ENCODE data around the gene KIN. TPM values are rescaled to one million over a fixed set of nuclear protein-coding genes. Genes with fewer than 3 reads are reported as not detected.

KIN gene
- total and polyA plus RNA-seq, 2 experiments from 2014 or later = 7.3 to 7.4 TPM

- no peak for TF ChIP-seq CTCF (IDR thresholded peaks at IDR 0.05; ENCODE audit: low read depth, low read length)
- peak overlapping the region; percentile 11 for H3K27ac ChIP-seq
- H3K36me3 ChIP-seq = peaks cover 28% of the 10 kb centered on the region
- H3K4me3 ChIP-seq = no peak overlapping the region
- no peaks in the 10 kb centered on the region for H3K9me3 ChIP-seq (ENCODE audit: low read depth)
- H3K4me1 ChIP-seq (ENCODE audit: low read depth) = peaks cover 12% of the 10 kb centered on the region
- H3K27me3 ChIP-seq = no peaks in the 10 kb centered on the region
- peak; percentile 61 to 84 for DNase-seq (ENCODE audit: low read depth in 1 of 2, low spot score in 1 of 2)
Measured at GRCh38 chr10:7795605-7796004, 7.8 kb upstream of the KIN start.

- H3K27ac ChIP-seq = peak overlapping the region; percentile 11
- no peak for TF ChIP-seq CTCF (IDR thresholded peaks at IDR 0.05; ENCODE audit: low read depth, low read length)
- no peaks in the 10 kb centered on the region for H3K9me3 ChIP-seq (ENCODE audit: low read depth)
Measured at GRCh38 chr10:7794251-7795026, 6.6 kb upstream of the KIN start.

GRCh38 chr10:7792541-7792940 lies 4.7 kb upstream of the KIN start:
- H3K36me3 ChIP-seq = peaks cover 6% of the 10 kb centered on the region
- no peak overlapping the region for H3K27ac ChIP-seq
- DNase-seq (ENCODE audit: low read depth in 1 of 2, low spot score in 1 of 2) = peak in 1 of 2 donors; percentile 16
- H3K9me3 ChIP-seq (ENCODE audit: low read depth) = no peaks in the 10 kb centered on the region
- no peak overlapping the region for H3K4me3 ChIP-seq
- no peak for TF ChIP-seq CTCF (IDR thresholded peaks at IDR 0.05; ENCODE audit: low read depth, low read length)
- no peaks in the 10 kb centered on the region for H3K27me3 ChIP-seq
- H3K4me1 ChIP-seq (ENCODE audit: low read depth) = peaks cover 22% of the 10 kb centered on the region

More at GRCh38 chr10:7794251-7795026, 6.6 kb upstream of the KIN start:
- H3K27me3 ChIP-seq = no peaks in the 10 kb centered on the region
- H3K4me1 ChIP-seq (ENCODE audit: low read depth) = peaks cover 20% of the 10 kb centered on the region
- DNase-seq (ENCODE audit: low read depth in 1 of 2, low spot score in 1 of 2) = no peak
- H3K36me3 ChIP-seq = peaks cover 20% of the 10 kb centered on the region
- H3K4me3 ChIP-seq = no peak overlapping the region

- peak; percentile 41 to 42 for DNase-seq (ENCODE audit: low read depth in 1 of 2, low spot score in 1 of 2)
- TF ChIP-seq CTCF (IDR thresholded peaks at IDR 0.05; ENCODE audit: low read depth, low read length) = no peak
- H3K27ac ChIP-seq = peak overlapping the region; percentile 88
- no peaks in the 10 kb centered on the region for H3K27me3 ChIP-seq
- peaks cover 18% of the 10 kb centered on the region for H3K4me1 ChIP-seq (ENCODE audit: low read depth)
- no peaks in the 10 kb centered on the region for H3K9me3 ChIP-seq (ENCODE audit: low read depth)
- H3K36me3 ChIP-seq = no peaks in the 10 kb centered on the region
- peak overlapping the region; percentile 58 for H3K4me3 ChIP-seq
Measured at GRCh38 chr10:7789390-7789789, 1.6 kb upstream of the KIN start.

GRCh38 chr10:7788639-7789286 lies 970 bp upstream of the KIN start:
- Histone ChIP-seq H3K9me3 (ENCODE audit: low read depth) (no peaks in the 10 kb centered on the region), H3K27ac (peak overlapping the region; percentile 88)
- no peak for TF ChIP-seq CTCF (IDR thresholded peaks at IDR 0.05; ENCODE audit: low read depth, low read length)

More at GRCh38 chr10:7788639-7789286, 970 bp upstream of the KIN start:
- H3K36me3 ChIP-seq = no peaks in the 10 kb centered on the region
- peak overlapping the region; percentile 58 for H3K4me3 ChIP-seq
- DNase-seq (ENCODE audit: low read depth in 1 of 2, low spot score in 1 of 2) = peak; percentile 49 to 52
- H3K27me3 ChIP-seq = no peaks in the 10 kb centered on the region
- H3K4me1 ChIP-seq (ENCODE audit: low read depth) = peaks cover 18% of the 10 kb centered on the region
